WTC11 (cell line): ENCODE results near the gene ITPK1.

Experiments used
- CREM ChIP-seq: sonication (generic); formaldehyde crosslinking; IDR thresholded peaks from 2 replicates; pipeline ENCODE4 v1.8.1; 2022; ENCODE audit warnings: mild to moderate bottlenecking, missing genetic modification reagents, moderate library complexity
- ELF4 ChIP-seq: sonication (generic); formaldehyde crosslinking; IDR thresholded peaks from 2 replicates; pipeline ENCODE4 v1.8.1; 2022; ENCODE audit warnings: low read depth, mild to moderate bottlenecking, moderate library complexity, missing genetic modification reagents
- ETV6 ChIP-seq: sonication (generic); formaldehyde crosslinking; IDR thresholded peaks from 2 replicates; pipeline ENCODE4 v1.8.1; 2022; ENCODE audit warnings: mild to moderate bottlenecking, missing genetic modification reagents
- FOXK1 ChIP-seq: sonication (generic); formaldehyde crosslinking; IDR thresholded peaks from 2 replicates; pipeline ENCODE4 v1.8.0; 2022; ENCODE audit warnings: mild to moderate bottlenecking, moderate library complexity, missing genetic modification reagents
- GRHL2 ChIP-seq: fragments of 250-450 bp; sonication (Bioruptor Pico); IDR thresholded peaks from 2 replicates; pipeline ENCODE4 v1.8.0; 2022; ENCODE audit warnings: mild to moderate bottlenecking, moderate library complexity; ENCODE audit not compliant: insufficient replicate concordance, severe bottlenecking
- OVOL2 ChIP-seq: fragments of 250-450 bp; sonication (Bioruptor Pico); IDR thresholded peaks from 2 replicates; pipeline ENCODE4 v1.9.0; 2021; ENCODE audit warnings: mild to moderate bottlenecking, borderline replicate concordance
- SP1 ChIP-seq: sonication (generic); formaldehyde crosslinking; conservative IDR thresholded peaks from 2 replicates; pipeline ENCODE4 v1.8.1; 2022; ENCODE audit warnings: missing genetic modification reagents
- ZNF121 ChIP-seq: sonication (generic); formaldehyde crosslinking; IDR thresholded peaks from 2 replicates; pipeline ENCODE4 v1.8.0; 2023; ENCODE audit warnings: missing genetic modification reagents
- ZNF219 ChIP-seq: sonication (generic); formaldehyde crosslinking; IDR thresholded peaks from 2 replicates; pipeline ENCODE4 v1.8.0; 2023; ENCODE audit warnings: missing genetic modification reagents, mild to moderate bottlenecking, borderline replicate concordance
- TF ChIP-seq, protein P1 (sequence below): fragments of 200-600 bp; IDR thresholded peaks from 2 replicates; pipeline ENCODE4 v1.8.0; 2022; ENCODE audit warnings: antibody characterized with exemption
- TF ChIP-seq, protein P2 (sequence below): fragments of 250-450 bp; sonication (Bioruptor Pico); IDR thresholded peaks from 2 replicates; pipeline ENCODE4 v2.1.2; 2022; ENCODE audit warnings: mild to moderate bottlenecking, moderate library complexity
- TF ChIP-seq, protein P3 (sequence below): sonication (generic); formaldehyde crosslinking; IDR thresholded peaks from 2 replicates; pipeline ENCODE4 v1.8.0; 2022; ENCODE audit warnings: mild to moderate bottlenecking, missing genetic modification reagents
- TF ChIP-seq, protein P4 (sequence below): sonication (generic); formaldehyde crosslinking; IDR thresholded peaks from 2 replicates; pipeline ENCODE4 v1.8.0; 2022; ENCODE audit warnings: mild to moderate bottlenecking, missing genetic modification reagents

DNA sequence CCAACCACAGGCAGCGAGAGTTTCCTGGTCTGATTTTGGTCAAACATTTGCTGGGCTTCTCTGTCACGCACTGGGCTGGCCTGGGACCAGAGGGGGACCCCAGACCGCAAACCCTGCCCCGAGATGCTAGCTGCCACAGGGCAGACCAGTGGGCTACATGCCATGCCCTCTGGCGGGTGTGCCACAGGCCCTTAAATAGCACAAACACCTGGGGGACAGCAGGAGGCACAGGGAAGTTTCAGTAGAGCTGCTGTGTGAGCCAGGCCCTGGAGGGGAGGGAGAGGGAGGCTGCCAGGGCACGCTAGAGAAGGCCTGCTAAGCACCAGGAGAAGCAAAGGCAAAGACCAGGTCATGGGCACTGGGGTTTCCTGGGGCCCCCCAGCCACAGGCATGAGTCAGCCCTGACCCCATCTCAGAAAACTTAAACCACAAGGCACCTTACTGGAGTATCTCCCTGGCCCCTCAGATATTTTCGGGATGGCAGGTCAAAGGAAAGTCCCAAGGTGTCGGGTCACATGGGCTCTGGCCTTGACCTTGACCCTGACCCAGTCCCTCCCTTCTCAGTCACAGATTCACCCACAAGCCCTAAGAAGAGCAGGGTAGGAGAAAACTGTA lies 29.2 kb downstream of the ITPK1 start:
- TF ChIP-seq ZNF121 (CRISPR knock-in tag) (no peak), FOXK1 (CRISPR knock-in tag) (no peak), GRHL2 (CRISPR knock-in tag) (no peak), OVOL2 (CRISPR knock-in tag) (no peak), CREM (CRISPR knock-in tag) (no peak), SP1 (CRISPR knock-in tag) (no peak), ELF4 (CRISPR knock-in tag) (no peak), ETV6 (CRISPR knock-in tag) (no peak), ZNF219 (CRISPR knock-in tag) (no peak)
- TF ChIP-seq, protein P1, sequence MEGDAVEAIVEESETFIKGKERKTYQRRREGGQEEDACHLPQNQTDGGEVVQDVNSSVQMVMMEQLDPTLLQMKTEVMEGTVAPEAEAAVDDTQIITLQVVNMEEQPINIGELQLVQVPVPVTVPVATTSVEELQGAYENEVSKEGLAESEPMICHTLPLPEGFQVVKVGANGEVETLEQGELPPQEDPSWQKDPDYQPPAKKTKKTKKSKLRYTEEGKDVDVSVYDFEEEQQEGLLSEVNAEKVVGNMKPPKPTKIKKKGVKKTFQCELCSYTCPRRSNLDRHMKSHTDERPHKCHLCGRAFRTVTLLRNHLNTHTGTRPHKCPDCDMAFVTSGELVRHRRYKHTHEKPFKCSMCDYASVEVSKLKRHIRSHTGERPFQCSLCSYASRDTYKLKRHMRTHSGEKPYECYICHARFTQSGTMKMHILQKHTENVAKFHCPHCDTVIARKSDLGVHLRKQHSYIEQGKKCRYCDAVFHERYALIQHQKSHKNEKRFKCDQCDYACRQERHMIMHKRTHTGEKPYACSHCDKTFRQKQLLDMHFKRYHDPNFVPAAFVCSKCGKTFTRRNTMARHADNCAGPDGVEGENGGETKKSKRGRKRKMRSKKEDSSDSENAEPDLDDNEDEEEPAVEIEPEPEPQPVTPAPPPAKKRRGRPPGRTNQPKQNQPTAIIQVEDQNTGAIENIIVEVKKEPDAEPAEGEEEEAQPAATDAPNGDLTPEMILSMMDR = no peak
- TF ChIP-seq, protein P2, sequence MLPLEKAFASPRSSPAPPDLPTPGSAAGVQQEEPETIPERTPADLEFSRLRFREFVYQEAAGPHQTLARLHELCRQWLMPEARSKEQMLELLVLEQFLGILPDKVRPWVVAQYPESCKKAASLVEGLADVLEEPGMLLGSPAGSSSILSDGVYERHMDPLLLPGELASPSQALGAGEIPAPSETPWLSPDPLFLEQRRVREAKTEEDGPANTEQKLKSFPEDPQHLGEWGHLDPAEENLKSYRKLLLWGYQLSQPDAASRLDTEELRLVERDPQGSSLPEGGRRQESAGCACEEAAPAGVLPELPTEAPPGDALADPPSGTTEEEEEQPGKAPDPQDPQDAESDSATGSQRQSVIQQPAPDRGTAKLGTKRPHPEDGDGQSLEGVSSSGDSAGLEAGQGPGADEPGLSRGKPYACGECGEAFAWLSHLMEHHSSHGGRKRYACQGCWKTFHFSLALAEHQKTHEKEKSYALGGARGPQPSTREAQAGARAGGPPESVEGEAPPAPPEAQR (CRISPR knock-in tag) = no peak
- TF ChIP-seq, protein P3, sequence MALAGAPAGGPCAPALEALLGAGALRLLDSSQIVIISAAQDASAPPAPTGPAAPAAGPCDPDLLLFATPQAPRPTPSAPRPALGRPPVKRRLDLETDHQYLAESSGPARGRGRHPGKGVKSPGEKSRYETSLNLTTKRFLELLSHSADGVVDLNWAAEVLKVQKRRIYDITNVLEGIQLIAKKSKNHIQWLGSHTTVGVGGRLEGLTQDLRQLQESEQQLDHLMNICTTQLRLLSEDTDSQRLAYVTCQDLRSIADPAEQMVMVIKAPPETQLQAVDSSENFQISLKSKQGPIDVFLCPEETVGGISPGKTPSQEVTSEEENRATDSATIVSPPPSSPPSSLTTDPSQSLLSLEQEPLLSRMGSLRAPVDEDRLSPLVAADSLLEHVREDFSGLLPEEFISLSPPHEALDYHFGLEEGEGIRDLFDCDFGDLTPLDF = no peak
- TF ChIP-seq, protein P4, sequence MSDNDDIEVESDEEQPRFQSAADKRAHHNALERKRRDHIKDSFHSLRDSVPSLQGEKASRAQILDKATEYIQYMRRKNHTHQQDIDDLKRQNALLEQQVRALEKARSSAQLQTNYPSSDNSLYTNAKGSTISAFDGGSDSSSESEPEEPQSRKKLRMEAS (CRISPR knock-in tag) = no peak
